Spleen (tissue), 7 donors: Measurements from ENCODE around the gene SPATA20.

Source experiments
- CTCF ChIP-seq, 11 experiments: fragments of 200-600 bp in 7 of 11; fragments of 450-650 bp in 4 of 11; sonication (generic) in 4 of 11; IDR thresholded peaks in 8 of 11; conservative IDR thresholded peaks in 3 of 11; 1 replicate in 7 of 11; 2 replicates in 4 of 11; pipeline versions ENCODE4 v1.4.0 to v1.8.0; 2016 to 2021; ENCODE audit warnings: antibody characterized with exemption in 11 of 11, inconsistent platforms in 4 of 11, mild to moderate bottlenecking in 1 of 11
- POLR2A ChIP-seq, 3 donors: fragments of 450-650 bp; IDR thresholded peaks; one replicate each; pipeline ENCODE4 v1.5.1; 2017; ENCODE audit warnings: antibody characterized with exemption in 3 of 3, mild to moderate bottlenecking in 1 of 3
- POLR2AphosphoS5 ChIP-seq, 3 donors: sonication (generic); formaldehyde crosslinking; IDR thresholded peaks; one replicate each; pipeline ENCODE4 v1.5.1; 2017; ENCODE audit warnings: antibody characterized with exemption in 3 of 3
- donor health status: DM: no; HTN: no; CAD: no; lungs with moderate emphysema.
- donor health status: DM: no; HTN: no; CAD: no.
- donor health status: DM: no; HTN: no; CAD: no.

GRCh38 chr17:50548831-50549230, 1.9 kb downstream of the SPATA20 start:
- no peak for TF ChIP-seq CTCF (IDR thresholded peaks at IDR 0.05 in 8 of 11, conservative IDR thresholded peaks at IDR 0.05 in 3 of 11)
- TF ChIP-seq POLR2AphosphoS5 (IDR thresholded peaks at IDR 0.05) = no peak
- no peak for TF ChIP-seq POLR2A (IDR thresholded peaks at IDR 0.05)
